Measurements from ENCODE around the gene DPYD.

Gene DPYD

DNA sequence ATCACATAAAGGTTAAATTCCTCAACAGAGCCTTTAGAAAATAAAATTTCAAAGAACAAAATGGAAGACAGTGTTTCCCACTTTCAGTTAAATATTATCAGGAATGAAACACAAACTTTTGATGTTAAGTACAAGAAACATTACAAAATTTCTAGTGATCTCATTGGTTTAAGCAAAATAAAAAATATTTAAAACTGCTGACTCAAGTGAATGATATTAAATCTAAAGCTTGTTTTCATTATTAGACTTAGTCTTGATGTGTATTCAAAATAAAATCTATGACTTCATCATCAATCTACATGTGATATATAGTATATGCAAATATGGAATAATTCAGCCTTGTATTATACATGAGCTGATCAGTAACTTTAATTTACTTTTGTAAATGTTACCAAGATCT lies 614.3 kb downstream of the DPYD start:
- DNase-seq (ENCODE audit: low spot score), result no peak
- in situ Hi-C loops (cut with MboI; ENCODE audit: low sequenced_read_pairs, unreplicated experiment), result no loop called here
- no peak for TF ChIP-seq CTCF (IDR thresholded peaks at IDR 0.05; ENCODE audit: borderline replicate concordance, control extremely low read depth, extremely low read depth, insufficient read depth, missing control alignments)

DNA sequence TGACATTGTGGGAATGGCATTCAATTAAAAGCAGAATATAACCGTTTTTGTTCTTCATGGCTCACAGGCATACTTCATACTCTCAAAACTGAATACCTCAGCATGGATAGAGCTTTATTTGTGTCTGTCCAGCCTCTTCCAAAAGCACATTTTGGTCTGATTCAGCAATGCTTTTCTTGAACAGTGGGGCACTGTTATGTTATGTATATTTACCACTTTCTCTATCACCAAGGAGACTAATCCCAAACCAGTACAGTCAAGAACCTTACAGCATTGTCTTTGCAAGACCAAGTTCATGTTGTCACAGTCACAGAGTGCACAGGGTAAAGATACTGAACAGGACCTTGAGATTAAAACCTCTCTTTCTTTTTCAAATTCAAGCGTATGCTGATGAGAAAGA lies 616.5 kb downstream of the DPYD start:
- no peak for DNase-seq (ENCODE audit: low spot score)
- no peak for TF ChIP-seq CTCF (IDR thresholded peaks at IDR 0.05; ENCODE audit: borderline replicate concordance, control extremely low read depth, extremely low read depth, insufficient read depth, missing control alignments)
- in situ Hi-C loops (cut with MboI; ENCODE audit: low sequenced_read_pairs, unreplicated experiment), result no loop called here

- no peak for DNase-seq (ENCODE audit: low spot score)
- in situ Hi-C loops (cut with MboI; ENCODE audit: low sequenced_read_pairs, unreplicated experiment), result no loop called here
- TF ChIP-seq CTCF (IDR thresholded peaks at IDR 0.05; ENCODE audit: borderline replicate concordance, control extremely low read depth, extremely low read depth, insufficient read depth, missing control alignments), result no peak
These were observed 621.9 kb downstream of the DPYD start for GRCh38 chr1:97298966-97299365.

- in situ Hi-C loops (cut with MboI; ENCODE audit: low sequenced_read_pairs, unreplicated experiment), result no loop called here
- no peak for TF ChIP-seq CTCF (IDR thresholded peaks at IDR 0.05; ENCODE audit: borderline replicate concordance, control extremely low read depth, extremely low read depth, insufficient read depth, missing control alignments)
These were observed 623.2 kb downstream of the DPYD start for GRCh38 chr1:97297611-97298010.

GRCh38 chr1:97281962-97282361 lies 638.9 kb downstream of the DPYD start:
- no peak for DNase-seq (ENCODE audit: low spot score)
- in situ Hi-C loops (cut with MboI; ENCODE audit: low sequenced_read_pairs, unreplicated experiment), result no loop called here
- no peak for TF ChIP-seq CTCF (IDR thresholded peaks at IDR 0.05; ENCODE audit: borderline replicate concordance, control extremely low read depth, extremely low read depth, insufficient read depth, missing control alignments)

More at GRCh38 chr1:97297611-97298010, 623.2 kb downstream of the DPYD start:
- DNase-seq (ENCODE audit: low spot score), result no peak

DNA sequence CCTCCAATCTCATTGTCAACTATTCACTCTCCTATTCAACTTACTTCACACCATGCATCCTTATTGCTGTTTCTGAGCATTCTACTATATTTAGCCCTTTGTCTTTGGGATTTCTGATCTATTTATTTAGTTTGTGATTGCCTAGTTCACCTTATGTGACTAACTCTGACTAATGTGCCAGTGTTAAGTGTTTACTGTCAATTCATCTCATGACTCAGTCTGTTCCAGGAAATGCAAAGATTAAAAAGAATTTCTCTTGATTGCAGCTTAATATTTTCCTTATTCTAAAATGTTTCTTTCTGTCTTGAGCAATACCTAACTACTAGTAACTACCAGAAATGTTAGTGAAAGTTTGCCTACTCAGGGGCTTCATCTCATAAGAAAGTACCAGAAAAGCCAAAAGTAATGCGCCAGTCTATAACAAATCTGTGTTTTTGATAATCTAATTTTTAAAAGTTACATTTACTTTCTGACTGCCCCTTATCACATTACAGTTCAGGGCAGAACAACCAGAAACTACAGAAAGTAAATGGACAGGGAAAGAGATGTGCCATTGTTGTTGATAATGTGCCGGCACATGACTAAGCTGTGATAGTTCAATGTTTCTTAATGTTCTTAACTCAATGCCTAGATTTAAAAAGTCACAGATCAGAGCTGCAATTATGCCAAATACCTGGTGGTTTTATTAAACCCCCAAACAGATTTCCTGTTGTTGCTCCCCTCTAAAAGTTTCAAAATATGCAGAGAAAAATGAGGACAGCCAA lies 642.8 kb downstream of the DPYD start:
- no peak for TF ChIP-seq CTCF (IDR thresholded peaks at IDR 0.05; ENCODE audit: borderline replicate concordance, control extremely low read depth, extremely low read depth, insufficient read depth, missing control alignments)
- in situ Hi-C loops (cut with MboI; ENCODE audit: low sequenced_read_pairs, unreplicated experiment), result no loop called here
- no peak for DNase-seq (ENCODE audit: low spot score)
